ENCODE results near the gene CRTC1. TPM values are rescaled to one million over a fixed set of nuclear protein-coding genes. Genes with fewer than 3 reads are reported as not detected.

The CRTC1 gene
- total and polyA plus RNA-seq, 2 of the 13 experiments (the other 11 are each of a cell fraction or from before 2014, with no cell fraction given) = 2.0 to 2.7 TPM

DNA sequence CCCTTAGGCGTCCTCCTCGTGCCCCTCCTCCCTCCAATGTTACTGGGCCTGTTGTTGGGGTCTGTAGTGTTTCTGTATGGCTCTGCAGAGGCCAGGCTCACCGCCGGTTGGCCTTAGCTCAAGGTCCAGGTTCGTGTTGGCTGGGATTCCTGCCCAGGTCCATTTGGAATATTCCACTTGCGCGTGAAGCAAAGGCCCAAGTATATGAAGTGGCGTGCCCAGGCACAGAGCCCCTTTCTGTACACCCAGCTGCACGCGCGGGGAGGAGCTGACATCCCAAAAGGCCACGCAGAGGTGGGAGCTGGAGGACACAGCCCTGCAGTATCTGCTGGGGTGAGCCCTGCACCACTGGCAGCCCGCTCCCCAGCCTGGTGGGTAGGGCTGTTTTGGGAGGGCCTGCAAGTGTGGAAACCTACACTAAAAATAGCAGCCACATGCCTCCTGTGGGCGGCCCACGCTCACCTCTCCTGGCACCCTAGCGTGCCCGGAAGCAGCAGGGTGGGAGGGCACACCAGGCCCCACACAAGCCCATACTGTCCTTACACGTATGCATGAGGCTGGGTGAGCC is 30.2 kb downstream of the CRTC1 start (continued):
- TF ChIP-seq SALL1 (CRISPR knock-in tag; IDR thresholded peaks at IDR 0.05) (peak; percentile 57), ZFY (CRISPR knock-in tag; IDR thresholded peaks at IDR 0.05) (peak; percentile 75), KMT2B (CRISPR knock-in tag; IDR thresholded peaks at IDR 0.05) (no peak), NFE2L2 (IDR thresholded peaks at IDR 0.05; ENCODE audit: low read length) (no peak), IRF2 (CRISPR knock-in tag; IDR thresholded peaks at IDR 0.05) (no peak), ZNF530 (CRISPR knock-in tag; IDR thresholded peaks at IDR 0.05; ENCODE audit: low read depth) (no peak), YEATS4 (CRISPR knock-in tag; IDR thresholded peaks at IDR 0.05; ENCODE audit: borderline replicate concordance) (no peak), KDM5A (IDR thresholded peaks at IDR 0.05; ENCODE audit: borderline replicate concordance, low read length) (no peak), HOXA3 (CRISPR knock-in tag; IDR thresholded peaks at IDR 0.05) (peak; percentile 69), ISX (CRISPR knock-in tag; conservative IDR thresholded peaks at IDR 0.05) (no peak), ARHGAP35 (CRISPR knock-in tag; IDR thresholded peaks at IDR 0.05; ENCODE audit: borderline replicate concordance) (no peak), ZNF703 (CRISPR knock-in tag; IDR thresholded peaks at IDR 0.05; ENCODE audit: borderline replicate concordance) (no peak), ZC3H13 (CRISPR knock-in tag; IDR thresholded peaks at IDR 0.05) (no peak), ZNF326 (CRISPR knock-in tag; IDR thresholded peaks at IDR 0.05; ENCODE audit: borderline replicate concordance) (no peak), ERF (CRISPR knock-in tag; IDR thresholded peaks at IDR 0.05) (no peak), CC2D1A (CRISPR knock-in tag; IDR thresholded peaks at IDR 0.05) (no peak), U2AF2 (IDR thresholded peaks at IDR 0.05; ENCODE audit: low read depth, low read length) (no peak), ZNF782 (CRISPR knock-in tag; IDR thresholded peaks at IDR 0.05; ENCODE audit: borderline replicate concordance) (no peak), ZSCAN22 (CRISPR knock-in tag; IDR thresholded peaks at IDR 0.05) (no peak), ZNF766 (CRISPR knock-in tag; IDR thresholded peaks at IDR 0.05; ENCODE audit: borderline replicate concordance) (no peak), ZNF20 (CRISPR knock-in tag; IDR thresholded peaks at IDR 0.05) (no peak), NPAS2 (CRISPR knock-in tag; IDR thresholded peaks at IDR 0.05; ENCODE audit: borderline replicate concordance) (no peak), PRMT3 (CRISPR knock-in tag; IDR thresholded peaks at IDR 0.05; ENCODE audit: borderline replicate concordance, low read depth) (no peak)
- TF ChIP-seq, protein P1, sequence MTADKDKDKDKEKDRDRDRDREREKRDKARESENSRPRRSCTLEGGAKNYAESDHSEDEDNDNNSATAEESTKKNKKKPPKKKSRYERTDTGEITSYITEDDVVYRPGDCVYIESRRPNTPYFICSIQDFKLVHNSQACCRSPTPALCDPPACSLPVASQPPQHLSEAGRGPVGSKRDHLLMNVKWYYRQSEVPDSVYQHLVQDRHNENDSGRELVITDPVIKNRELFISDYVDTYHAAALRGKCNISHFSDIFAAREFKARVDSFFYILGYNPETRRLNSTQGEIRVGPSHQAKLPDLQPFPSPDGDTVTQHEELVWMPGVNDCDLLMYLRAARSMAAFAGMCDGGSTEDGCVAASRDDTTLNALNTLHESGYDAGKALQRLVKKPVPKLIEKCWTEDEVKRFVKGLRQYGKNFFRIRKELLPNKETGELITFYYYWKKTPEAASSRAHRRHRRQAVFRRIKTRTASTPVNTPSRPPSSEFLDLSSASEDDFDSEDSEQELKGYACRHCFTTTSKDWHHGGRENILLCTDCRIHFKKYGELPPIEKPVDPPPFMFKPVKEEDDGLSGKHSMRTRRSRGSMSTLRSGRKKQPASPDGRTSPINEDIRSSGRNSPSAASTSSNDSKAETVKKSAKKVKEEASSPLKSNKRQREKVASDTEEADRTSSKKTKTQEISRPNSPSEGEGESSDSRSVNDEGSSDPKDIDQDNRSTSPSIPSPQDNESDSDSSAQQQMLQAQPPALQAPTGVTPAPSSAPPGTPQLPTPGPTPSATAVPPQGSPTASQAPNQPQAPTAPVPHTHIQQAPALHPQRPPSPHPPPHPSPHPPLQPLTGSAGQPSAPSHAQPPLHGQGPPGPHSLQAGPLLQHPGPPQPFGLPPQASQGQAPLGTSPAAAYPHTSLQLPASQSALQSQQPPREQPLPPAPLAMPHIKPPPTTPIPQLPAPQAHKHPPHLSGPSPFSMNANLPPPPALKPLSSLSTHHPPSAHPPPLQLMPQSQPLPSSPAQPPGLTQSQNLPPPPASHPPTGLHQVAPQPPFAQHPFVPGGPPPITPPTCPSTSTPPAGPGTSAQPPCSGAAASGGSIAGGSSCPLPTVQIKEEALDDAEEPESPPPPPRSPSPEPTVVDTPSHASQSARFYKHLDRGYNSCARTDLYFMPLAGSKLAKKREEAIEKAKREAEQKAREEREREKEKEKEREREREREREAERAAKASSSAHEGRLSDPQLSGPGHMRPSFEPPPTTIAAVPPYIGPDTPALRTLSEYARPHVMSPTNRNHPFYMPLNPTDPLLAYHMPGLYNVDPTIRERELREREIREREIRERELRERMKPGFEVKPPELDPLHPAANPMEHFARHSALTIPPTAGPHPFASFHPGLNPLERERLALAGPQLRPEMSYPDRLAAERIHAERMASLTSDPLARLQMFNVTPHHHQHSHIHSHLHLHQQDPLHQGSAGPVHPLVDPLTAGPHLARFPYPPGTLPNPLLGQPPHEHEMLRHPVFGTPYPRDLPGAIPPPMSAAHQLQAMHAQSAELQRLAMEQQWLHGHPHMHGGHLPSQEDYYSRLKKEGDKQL (CRISPR knock-in tag; IDR thresholded peaks at IDR 0.05; ENCODE audit: low read depth) = no peak
- TF ChIP-seq, protein P2, sequence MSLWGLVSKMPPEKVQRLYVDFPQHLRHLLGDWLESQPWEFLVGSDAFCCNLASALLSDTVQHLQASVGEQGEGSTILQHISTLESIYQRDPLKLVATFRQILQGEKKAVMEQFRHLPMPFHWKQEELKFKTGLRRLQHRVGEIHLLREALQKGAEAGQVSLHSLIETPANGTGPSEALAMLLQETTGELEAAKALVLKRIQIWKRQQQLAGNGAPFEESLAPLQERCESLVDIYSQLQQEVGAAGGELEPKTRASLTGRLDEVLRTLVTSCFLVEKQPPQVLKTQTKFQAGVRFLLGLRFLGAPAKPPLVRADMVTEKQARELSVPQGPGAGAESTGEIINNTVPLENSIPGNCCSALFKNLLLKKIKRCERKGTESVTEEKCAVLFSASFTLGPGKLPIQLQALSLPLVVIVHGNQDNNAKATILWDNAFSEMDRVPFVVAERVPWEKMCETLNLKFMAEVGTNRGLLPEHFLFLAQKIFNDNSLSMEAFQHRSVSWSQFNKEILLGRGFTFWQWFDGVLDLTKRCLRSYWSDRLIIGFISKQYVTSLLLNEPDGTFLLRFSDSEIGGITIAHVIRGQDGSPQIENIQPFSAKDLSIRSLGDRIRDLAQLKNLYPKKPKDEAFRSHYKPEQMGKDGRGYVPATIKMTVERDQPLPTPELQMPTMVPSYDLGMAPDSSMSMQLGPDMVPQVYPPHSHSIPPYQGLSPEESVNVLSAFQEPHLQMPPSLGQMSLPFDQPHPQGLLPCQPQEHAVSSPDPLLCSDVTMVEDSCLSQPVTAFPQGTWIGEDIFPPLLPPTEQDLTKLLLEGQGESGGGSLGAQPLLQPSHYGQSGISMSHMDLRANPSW (CRISPR knock-in tag; IDR thresholded peaks at IDR 0.05; ENCODE audit: borderline replicate concordance) = no peak

Measured in HepG2 (cell line).